NCI-H460 (cell line): Measurements from ENCODE around the gene WDR86. TPM values are rescaled to one million over a fixed set of nuclear protein-coding genes. Genes with fewer than 3 reads are reported as not detected.

Experiments used
- DNase-seq: peaks from one replicate; pipeline ENCODE4 v3.0.0-alpha.2; 2016; ENCODE audit warnings: low read depth; ENCODE audit errors: extremely low read depth
- small RNA-seq, 2 experiments: library from RNA; depleted of rRNA; stranded (forward); fragments of <200 nt; gene quantifications; one replicate each; pipeline ENCODE3, GENCODE V24; 2014
- total RNA-seq: library from RNA; depleted of rRNA; stranded (reverse); fragments of >200 nt; shearing (Covaris generic); gene quantifications from 2 replicates; pipeline ENCODE4 v1.2.3, GENCODE V29; 2014; rRNA removed

WDR86 gene
- total RNA-seq, 1 experiment from 2014 or later: not detected

DNA sequence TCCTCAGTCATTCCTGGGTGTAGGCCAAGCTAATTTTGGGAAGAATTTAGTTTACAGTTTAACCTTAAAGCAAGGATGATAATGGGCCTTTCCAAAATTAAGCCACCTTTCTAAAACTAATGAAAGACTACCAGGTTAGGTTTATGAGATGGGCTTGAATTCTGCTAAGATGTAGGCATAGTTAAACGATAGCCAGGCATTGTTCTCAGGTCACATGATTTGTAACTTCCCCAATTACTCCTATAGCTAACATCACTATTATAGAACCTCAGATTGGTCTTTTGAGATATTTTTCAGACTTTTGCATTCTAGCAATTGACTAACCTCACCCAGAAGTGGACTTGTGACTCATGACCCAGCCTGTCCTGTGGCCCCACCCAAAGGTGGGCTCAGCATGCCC is 75.2 kb downstream of the WDR86 start:
- no peak for DNase-seq

Small RNA genes within 50 kb of the gene (small RNA-seq; reads per million reads assigned to genes)
- 0 reads per million in 2 experiments for gene MIR3907

Other genes with a start within 250 kb of the WDR86 start
- not detected in 2 replicates for gene GBX1, start 242.3 kb downstream of the WDR86 start, total RNA-seq
- not detected in 2 replicates for gene ASB10, start 222.8 kb downstream of the WDR86 start, total RNA-seq
- gene H2BK1, start 199.6 kb downstream of the WDR86 start, total RNA-seq: not detected in 2 replicates
- gene ABCF2, start 182.8 kb downstream of the WDR86 start, total RNA-seq: 70.0 and 73.6 TPM in 2 replicates
- 33.3 and 33.7 TPM in 2 replicates for gene CHPF2, start 177.6 kb downstream of the WDR86 start, total RNA-seq
- 39.0 and 43.5 TPM in 2 replicates for gene SMARCD3, start 161.3 kb downstream of the WDR86 start, total RNA-seq
- gene NUB1, start 68.2 kb downstream of the WDR86 start, total RNA-seq: 74.6 and 83.1 TPM in 2 replicates
- gene CRYGN, start 30.1 kb upstream of the WDR86 start, total RNA-seq: 0.07 and 0.40 TPM in 2 replicates
- gene RHEB, start 109.9 kb upstream of the WDR86 start, total RNA-seq: 207 and 238 TPM in 2 replicates